Suprapubic skin (tissue), 4 donors: Measurements from ENCODE around the gene WFDC9.
"Not testable (repeated sequence)": the region's sequence is repeated elsewhere in the genome, so short reads cannot be mapped to it uniquely, and the experiment has no call there.

Experiments
- EP300 ChIP-seq: sonication (generic); formaldehyde crosslinking; IDR thresholded peaks from one replicate; pipeline ENCODE4 v1.6.1; 2017; ENCODE audit warnings: antibody characterized with exemption
- POLR2A ChIP-seq, 2 donors: fragments of 450-650 bp; IDR thresholded peaks; one replicate each; pipeline ENCODE4 v1.6.1; 2017; ENCODE audit warnings: antibody characterized with exemption in 2 of 2, mild to moderate bottlenecking in 2 of 2, moderate library complexity in 2 of 2
- POLR2AphosphoS5 ChIP-seq, 3 donors: sonication (generic); formaldehyde crosslinking; IDR thresholded peaks; one replicate each; pipeline ENCODE4 v1.6.1; 2017; ENCODE audit warnings: antibody characterized with exemption in 3 of 3
- TF ChIP-seq, protein P1 (sequence below), 2 donors: fragments of 200-600 bp in 1 of 2; fragments of 450-650 bp in 1 of 2; sonication (generic) in 1 of 2; IDR thresholded peaks; one replicate each; pipeline ENCODE4 v1.5.1; 2016 to 2019; ENCODE audit warnings: antibody characterized with exemption in 2 of 2, mild to moderate bottlenecking in 1 of 2, moderate library complexity in 1 of 2

DNA sequence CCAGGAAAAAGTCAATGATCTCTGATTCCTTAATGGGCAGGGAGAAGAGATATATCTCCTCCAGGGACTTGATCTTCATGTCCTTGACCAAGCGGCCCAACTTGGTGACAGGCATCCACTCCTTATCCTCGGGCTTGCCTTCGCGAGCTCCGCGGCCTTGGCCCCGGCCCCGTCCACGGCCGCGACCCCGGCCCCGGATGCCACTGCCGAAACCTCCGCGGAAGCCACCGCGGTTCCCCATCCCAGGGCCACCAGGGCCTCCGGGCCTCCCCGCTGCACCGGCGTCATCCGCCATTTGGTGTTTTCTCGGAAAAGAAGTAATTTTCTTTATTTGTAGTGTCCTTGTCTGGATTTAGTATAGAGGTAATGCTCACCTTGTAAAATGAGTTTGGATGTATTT, 10.0 kb upstream of the WFDC9 start:
- TF ChIP-seq EP300; POLR2A (IDR thresholded peaks at IDR 0.05); POLR2AphosphoS5 (IDR thresholded peaks at IDR 0.05): not testable (repeated sequence)
- TF ChIP-seq, protein P1, sequence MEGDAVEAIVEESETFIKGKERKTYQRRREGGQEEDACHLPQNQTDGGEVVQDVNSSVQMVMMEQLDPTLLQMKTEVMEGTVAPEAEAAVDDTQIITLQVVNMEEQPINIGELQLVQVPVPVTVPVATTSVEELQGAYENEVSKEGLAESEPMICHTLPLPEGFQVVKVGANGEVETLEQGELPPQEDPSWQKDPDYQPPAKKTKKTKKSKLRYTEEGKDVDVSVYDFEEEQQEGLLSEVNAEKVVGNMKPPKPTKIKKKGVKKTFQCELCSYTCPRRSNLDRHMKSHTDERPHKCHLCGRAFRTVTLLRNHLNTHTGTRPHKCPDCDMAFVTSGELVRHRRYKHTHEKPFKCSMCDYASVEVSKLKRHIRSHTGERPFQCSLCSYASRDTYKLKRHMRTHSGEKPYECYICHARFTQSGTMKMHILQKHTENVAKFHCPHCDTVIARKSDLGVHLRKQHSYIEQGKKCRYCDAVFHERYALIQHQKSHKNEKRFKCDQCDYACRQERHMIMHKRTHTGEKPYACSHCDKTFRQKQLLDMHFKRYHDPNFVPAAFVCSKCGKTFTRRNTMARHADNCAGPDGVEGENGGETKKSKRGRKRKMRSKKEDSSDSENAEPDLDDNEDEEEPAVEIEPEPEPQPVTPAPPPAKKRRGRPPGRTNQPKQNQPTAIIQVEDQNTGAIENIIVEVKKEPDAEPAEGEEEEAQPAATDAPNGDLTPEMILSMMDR (IDR thresholded peaks at IDR 0.05), result not testable (repeated sequence)
